RWPE2 (cell line): ENCODE results near the gene SLC4A3.

Source experiments
- ATAC-seq: fragments of 200-7000 bp; cut with Tn5 transposase; 3 replicates; pipeline ENCODE4 v1.9.1; 2021; ENCODE audit warnings: low read depth
- DNase-seq: peaks from one replicate; pipeline ENCODE4 v3.0.0-alpha.2; 2020; ENCODE audit warnings: low spot score
- H3K27ac ChIP-seq: fragments of 450-650 bp; 2 replicates; pipeline ENCODE4 v1.5.1; 2017; ENCODE audit warnings: mild to moderate bottlenecking; ENCODE audit not compliant: poor library complexity, severe bottlenecking
- H3K27me3 ChIP-seq: fragments of 250-450 bp; sonication (Bioruptor Pico); 2 replicates; pipeline ENCODE4 v1.5.1; 2021; ENCODE audit warnings: mild to moderate bottlenecking, moderate library complexity; ENCODE audit not compliant: insufficient read depth, poor library complexity, severe bottlenecking
- H3K36me3 ChIP-seq: fragments of 250-450 bp; sonication (Bioruptor Pico); 2 replicates; pipeline ENCODE4 v1.5.1; 2020; ENCODE audit warnings: low read depth, mild to moderate bottlenecking, moderate library complexity
- H3K4me1 ChIP-seq: fragments of 250-450 bp; sonication (Bioruptor Pico); 2 replicates; pipeline ENCODE4 v1.5.1; 2021; ENCODE audit warnings: mild to moderate bottlenecking, moderate library complexity; ENCODE audit not compliant: insufficient read depth, poor library complexity, severe bottlenecking
- H3K4me3 ChIP-seq: fragments of 250-450 bp; sonication (Bioruptor Pico); 2 replicates; pipeline ENCODE4 v1.5.1; 2021; ENCODE audit warnings: mild to moderate bottlenecking, moderate library complexity; ENCODE audit not compliant: severe bottlenecking
- H3K9me3 ChIP-seq: fragments of 250-450 bp; sonication (Bioruptor Pico); 2 replicates; pipeline ENCODE4 v1.5.1; 2021; ENCODE audit warnings: mild to moderate bottlenecking, moderate library complexity; ENCODE audit not compliant: severe bottlenecking
- CTCF ChIP-seq: fragments of 450-650 bp; IDR thresholded peaks from one replicate; pipeline ENCODE4 v1.5.1; 2017; ENCODE audit warnings: mild to moderate bottlenecking, moderate library complexity; ENCODE audit not compliant: poor library complexity, severe bottlenecking

SLC4A3 gene

GRCh38 chr2:219675221-219675620, 47.8 kb downstream of the SLC4A3 start:
- no peak overlapping the region for H3K27ac ChIP-seq
- DNase-seq = no peak
- TF ChIP-seq CTCF = no peak
- no peaks in the 10 kb centered on the region for H3K36me3 ChIP-seq
- no peaks in the 10 kb centered on the region for H3K4me1 ChIP-seq
- no peak overlapping the region for H3K4me3 ChIP-seq
- ATAC-seq = peak; percentile 67
- H3K27me3 ChIP-seq = no peaks in the 10 kb centered on the region
- no peaks in the 10 kb centered on the region for H3K9me3 ChIP-seq

- peaks cover under 1% of the 10 kb centered on the region for H3K4me1 ChIP-seq
- ATAC-seq = no peak
- no peaks in the 10 kb centered on the region for H3K27me3 ChIP-seq
- no peaks in the 10 kb centered on the region for H3K36me3 ChIP-seq
- H3K27ac ChIP-seq = no peak overlapping the region
- no peak for TF ChIP-seq CTCF
- no peak overlapping the region for H3K4me3 ChIP-seq
- no peak for DNase-seq
- no peaks in the 10 kb centered on the region for H3K9me3 ChIP-seq
These were observed 49.2 kb downstream of the SLC4A3 start for GRCh38 chr2:219676586-219676985.

GRCh38 chr2:219679041-219679440, 51.6 kb downstream of the SLC4A3 start:
- Histone ChIP-seq H3K4me3 (no peak overlapping the region), H3K36me3 (no peaks in the 10 kb centered on the region), H3K27ac (no peak overlapping the region), H3K27me3 (no peaks in the 10 kb centered on the region), H3K9me3 (no peaks in the 10 kb centered on the region), H3K4me1 (peaks cover 9% of the 10 kb centered on the region)
- ATAC-seq (no peak), DNase-seq (no peak)
- TF ChIP-seq CTCF = no peak

- H3K27me3 ChIP-seq = no peaks in the 10 kb centered on the region
- H3K9me3 ChIP-seq = no peaks in the 10 kb centered on the region
- no peak overlapping the region for H3K4me3 ChIP-seq
- H3K27ac ChIP-seq = no peak overlapping the region
- H3K4me1 ChIP-seq = peaks cover 14% of the 10 kb centered on the region
- DNase-seq (no peak), ATAC-seq (no peak)
- no peak for TF ChIP-seq CTCF
- no peaks in the 10 kb centered on the region for H3K36me3 ChIP-seq
These were observed 52.1 kb downstream of the SLC4A3 start for GRCh38 chr2:219679571-219679970.

- no peaks in the 10 kb centered on the region for H3K36me3 ChIP-seq
- H3K27me3 ChIP-seq = no peaks in the 10 kb centered on the region
- ATAC-seq = no peak
- H3K4me1 ChIP-seq = peaks cover 20% of the 10 kb centered on the region
- H3K9me3 ChIP-seq = no peaks in the 10 kb centered on the region
- no peak for DNase-seq
- peak overlapping the region; percentile 49 for H3K27ac ChIP-seq
- H3K4me3 ChIP-seq = no peak overlapping the region
- no peak for TF ChIP-seq CTCF
These were observed 53.7 kb downstream of the SLC4A3 start for GRCh38 chr2:219680958-219681693.
